Transverse colon (tissue), 4 donors: ENCODE measurements around the gene MAGI1. TPM values are rescaled to one million over a fixed set of nuclear protein-coding genes. Genes with fewer than 3 reads are reported as not detected.

Experiments
- DNase-seq: peaks from one replicate; pipeline ENCODE4 v3.0.0-alpha.2; 2019
- H3K27ac ChIP-seq, 4 donors: fragments of 200-600 bp; sonication (generic); 2 replicates each; pipeline ENCODE4 v1.5.1; 2016 to 2018; ENCODE audit warnings: inconsistent platforms in 4 of 4
- H3K27me3 ChIP-seq: fragments of 200-600 bp; sonication (generic); 2 replicates; pipeline ENCODE4 v1.5.1; 2017; ENCODE audit warnings: inconsistent platforms
- H3K36me3 ChIP-seq, 4 donors: fragments of 200-600 bp; sonication (generic); 2 replicates each; pipeline ENCODE4 v1.5.1; 2017 to 2019; ENCODE audit warnings: inconsistent platforms in 4 of 4
- H3K4me1 ChIP-seq, 4 donors: fragments of 200-600 bp; sonication (generic); 2 replicates each; pipeline ENCODE4 v1.5.1; 2017 to 2020; ENCODE audit warnings: inconsistent platforms in 4 of 4
- H3K4me3 ChIP-seq, 4 donors: fragments of 200-600 bp; sonication (generic); 1 replicate in 1 of 4; 2 replicates in 3 of 4; pipeline versions ENCODE4 v1.5.1 to v1.6.1; 2017 to 2019; ENCODE audit warnings: inconsistent platforms in 4 of 4
- H3K9me3 ChIP-seq, 2 donors: fragments of 200-600 bp; sonication (generic); 2 replicates each; pipeline ENCODE4 v1.5.1; 2017 to 2019; ENCODE audit warnings: inconsistent platforms in 2 of 2
- EP300 ChIP-seq: sonication (generic); formaldehyde crosslinking; IDR thresholded peaks from one replicate; pipeline ENCODE4 v1.6.1; 2017; ENCODE audit warnings: antibody characterized with exemption, low read depth
- POLR2A ChIP-seq: fragments of 450-650 bp; IDR thresholded peaks from one replicate; pipeline ENCODE4 v1.6.1; 2016; ENCODE audit warnings: antibody characterized with exemption, mild to moderate bottlenecking, moderate library complexity
- POLR2AphosphoS5 ChIP-seq, 3 donors: sonication (generic); formaldehyde crosslinking; IDR thresholded peaks; one replicate each; pipeline ENCODE4 v1.6.1; 2016; ENCODE audit warnings: antibody characterized with exemption in 3 of 3
- WGBS, 2 donors: methylation state at CpG; one replicate each; pipeline ENCODE4 v1.1.5; 2018; ENCODE audit warnings: low coverage in 1 of 2; 5-methylcytosine and 5-hydroxymethylcytosine counted together
- in situ Hi-C, 4 donors: fragments of 200-750 bp; cut with MboI; loops; one replicate each; pipeline versions ENCODE4 v1.15.0 to v1.15.1; 2017; ENCODE audit warnings: low sequenced_read_pairs in 3 of 4, low pct_ligation_motif_present in 1 of 4, low pct_unique_long_range_greater_than_20kb in 1 of 4
- intact Hi-C: fragments of 100-400 bp; cut with DNase I; formaldehyde crosslinking; loops from one replicate; pipeline ENCODE4 v1.15.1; 2023; ENCODE audit warnings: low total_unique reads
- total RNA-seq, 4 donors: library from RNA; depleted of rRNA; stranded (reverse); fragments of >200 nt; gene quantifications; one replicate each; pipeline ENCODE4 v1.1.0, GENCODE V29; 2016
- TF ChIP-seq, protein P1 (sequence below), 5 experiments: fragments of 200-600 bp in 3 of 5; fragments of 450-650 bp in 2 of 5; sonication (generic) in 3 of 5; IDR thresholded peaks; 1 replicate in 2 of 5; 2 replicates in 3 of 5; pipeline ENCODE4 v1.5.1; 2016 to 2017; ENCODE audit warnings: antibody characterized with exemption in 5 of 5, inconsistent platforms in 3 of 5, mild to moderate bottlenecking in 2 of 5, moderate library complexity in 1 of 5

Gene MAGI1
- total RNA-seq, 4 donors from 2014 or later, result 50.8 to 190 (median 67.4) TPM

DNA sequence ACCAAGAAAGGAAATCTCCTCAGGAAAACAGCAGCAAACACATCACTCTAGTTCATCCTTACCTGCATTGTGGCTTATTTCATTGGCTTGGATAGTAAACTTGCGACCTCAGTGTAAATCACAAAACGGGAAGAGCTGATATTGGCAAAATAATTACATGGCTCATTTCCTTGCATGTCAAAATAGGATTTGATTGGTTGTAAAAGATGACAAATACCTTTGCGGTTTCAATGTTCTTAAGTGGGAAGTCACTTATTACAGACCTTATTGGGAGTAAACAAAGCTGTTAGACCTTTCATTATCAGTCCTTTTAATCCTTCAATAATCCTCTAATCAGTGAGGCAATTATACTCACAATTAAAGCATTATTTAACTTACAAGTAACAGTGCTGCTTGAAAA, 590.6 kb downstream of the MAGI1 start:
- no peaks in the 10 kb centered on the region for H3K27me3 ChIP-seq
- H3K4me1 ChIP-seq, result no peaks in the 10 kb centered on the region
- 80 to 91% methylated on average over 3 of the region's 3 CpGs for WGBS, 2 donors
- no peak for DNase-seq
- TF ChIP-seq EP300 (no peak), POLR2A (no peak), POLR2AphosphoS5 (IDR thresholded peaks at IDR 0.05) (no peak)
- TF ChIP-seq, protein P1, sequence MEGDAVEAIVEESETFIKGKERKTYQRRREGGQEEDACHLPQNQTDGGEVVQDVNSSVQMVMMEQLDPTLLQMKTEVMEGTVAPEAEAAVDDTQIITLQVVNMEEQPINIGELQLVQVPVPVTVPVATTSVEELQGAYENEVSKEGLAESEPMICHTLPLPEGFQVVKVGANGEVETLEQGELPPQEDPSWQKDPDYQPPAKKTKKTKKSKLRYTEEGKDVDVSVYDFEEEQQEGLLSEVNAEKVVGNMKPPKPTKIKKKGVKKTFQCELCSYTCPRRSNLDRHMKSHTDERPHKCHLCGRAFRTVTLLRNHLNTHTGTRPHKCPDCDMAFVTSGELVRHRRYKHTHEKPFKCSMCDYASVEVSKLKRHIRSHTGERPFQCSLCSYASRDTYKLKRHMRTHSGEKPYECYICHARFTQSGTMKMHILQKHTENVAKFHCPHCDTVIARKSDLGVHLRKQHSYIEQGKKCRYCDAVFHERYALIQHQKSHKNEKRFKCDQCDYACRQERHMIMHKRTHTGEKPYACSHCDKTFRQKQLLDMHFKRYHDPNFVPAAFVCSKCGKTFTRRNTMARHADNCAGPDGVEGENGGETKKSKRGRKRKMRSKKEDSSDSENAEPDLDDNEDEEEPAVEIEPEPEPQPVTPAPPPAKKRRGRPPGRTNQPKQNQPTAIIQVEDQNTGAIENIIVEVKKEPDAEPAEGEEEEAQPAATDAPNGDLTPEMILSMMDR (IDR thresholded peaks at IDR 0.05), result no peak
- in situ Hi-C loops, result loop anchor here in 3 of 4 donors (25.0 kb wide), 2 partner anchors 289 to 911 kb away; no protein-coding TSS in a partner anchor
- H3K27ac ChIP-seq, result no peak overlapping the region
- no peak overlapping the region for H3K4me3 ChIP-seq
- no peaks in the 10 kb centered on the region for H3K36me3 ChIP-seq
- intact Hi-C loops, result no loop called here
- H3K9me3 ChIP-seq, result no peaks in the 10 kb centered on the region

DNA sequence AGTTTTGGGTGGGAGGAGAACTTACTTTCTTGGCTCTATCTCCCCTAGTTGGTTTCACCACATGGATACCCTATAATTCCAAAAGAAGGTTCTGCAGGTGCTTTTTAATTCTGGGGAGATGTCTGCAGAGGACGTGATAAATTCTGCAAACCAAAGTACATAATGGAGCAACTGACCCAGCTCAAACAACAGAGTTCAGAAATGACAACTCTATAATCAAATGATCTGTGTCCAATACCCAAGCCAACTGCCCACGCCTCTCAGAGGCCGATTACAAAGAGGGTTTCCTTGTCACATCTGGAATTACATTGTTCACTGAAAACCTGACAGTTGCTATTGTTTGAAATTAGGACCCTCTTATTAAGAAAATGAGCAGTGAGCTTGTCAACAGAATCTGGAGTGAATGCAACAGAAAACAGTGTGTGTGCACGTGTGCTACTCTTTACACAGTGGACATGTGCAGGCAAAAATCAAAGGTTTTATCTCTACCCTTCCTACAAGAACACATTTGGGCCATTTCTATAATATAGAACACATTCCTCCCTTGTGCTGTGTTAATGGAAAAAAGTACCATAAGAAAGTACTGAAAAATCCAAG, 593.0 kb downstream of the MAGI1 start:
- intact Hi-C loops (no loop called here), in situ Hi-C loops (loop anchor here in 3 of 4 donors (25.0 kb wide), 2 partner anchors 292 to 908 kb away; no protein-coding TSS in a partner anchor)
- Histone ChIP-seq H3K4me3 (no peak overlapping the region), H3K9me3 (no peaks in the 10 kb centered on the region), H3K27ac (no peak overlapping the region), H3K4me1 (no peaks in the 10 kb centered on the region), H3K27me3 (no peaks in the 10 kb centered on the region), H3K36me3 (peaks cover 0 to 4% (median 0%) of the 10 kb centered on the region in 4 donors)
- TF ChIP-seq, protein P1 (IDR thresholded peaks at IDR 0.05), result no peak
- TF ChIP-seq POLR2AphosphoS5 (IDR thresholded peaks at IDR 0.05) (no peak), POLR2A (no peak)
- DNase-seq, result no peak
- 76 to 90% methylated on average over 2 to 4 of the region's 4 CpGs for WGBS, 2 donors

DNA sequence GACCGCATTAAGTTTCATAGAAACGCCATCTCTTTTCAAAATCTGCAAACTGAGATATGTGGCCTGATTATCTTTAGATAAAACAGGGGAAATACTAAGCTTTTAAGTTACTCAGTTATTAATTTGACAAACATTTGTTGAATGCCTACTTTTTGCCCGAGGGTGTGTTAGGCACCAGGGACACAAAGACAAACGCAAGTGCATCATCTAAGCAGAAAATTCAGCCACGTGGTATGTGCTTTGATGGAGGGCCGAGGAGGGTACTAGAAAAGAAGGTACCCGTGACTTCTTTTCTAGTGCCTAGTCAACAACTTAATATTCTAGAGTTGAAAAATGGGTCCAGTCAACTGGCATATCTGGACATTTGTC, 594.3 kb downstream of the MAGI1 start:
- Histone ChIP-seq H3K27ac (no peak overlapping the region), H3K36me3 (peaks cover 0 to 4% (median 0%) of the 10 kb centered on the region in 4 donors), H3K9me3 (no peaks in the 10 kb centered on the region), H3K4me3 (no peak overlapping the region), H3K27me3 (no peaks in the 10 kb centered on the region), H3K4me1 (no peaks in the 10 kb centered on the region)
- intact Hi-C loops, result no loop called here
- DNase-seq, result no peak
- 74 to 97% methylated on average over 5 to 7 of the region's 7 CpGs for WGBS, 2 donors
- TF ChIP-seq POLR2AphosphoS5 (IDR thresholded peaks at IDR 0.05) (no peak), POLR2A (no peak), EP300 (no peak)
- TF ChIP-seq, protein P1 (IDR thresholded peaks at IDR 0.05), result no peak
- in situ Hi-C loops, result loop anchor here in 3 of 4 donors (25.0 kb wide), 2 partner anchors 293 to 907 kb away; no protein-coding TSS in a partner anchor

DNA sequence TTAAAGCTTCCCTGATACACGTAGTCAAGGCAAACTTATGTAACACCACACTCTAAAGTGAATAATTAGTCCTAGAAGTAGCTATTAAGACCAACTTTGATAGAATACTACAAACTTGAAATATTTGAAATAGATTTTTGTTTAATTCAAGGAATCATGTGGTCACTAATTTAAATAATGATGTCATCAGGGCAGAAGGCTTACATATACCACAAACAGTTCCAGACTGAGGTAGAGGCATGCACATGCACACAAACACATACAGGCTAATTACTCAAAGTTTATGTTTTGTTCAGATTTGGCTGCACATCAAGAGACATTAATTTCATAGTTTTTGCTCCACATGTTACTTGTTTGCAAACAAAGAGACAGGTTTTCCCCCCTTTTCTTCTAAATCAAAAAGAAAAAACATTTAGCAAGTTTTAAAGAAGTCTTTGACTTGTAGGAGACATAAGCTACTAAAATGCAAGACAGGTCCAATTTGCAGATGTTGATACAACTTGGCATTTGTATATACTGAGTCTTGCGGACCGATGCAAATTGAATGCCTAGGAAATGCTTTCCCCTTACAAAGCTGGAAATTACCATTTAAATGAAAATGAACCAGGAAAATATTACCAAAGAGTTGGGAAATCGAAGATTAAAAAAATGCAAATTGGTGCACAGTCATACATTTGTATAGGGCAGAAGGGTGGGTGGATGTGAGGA, 594.8 kb downstream of the MAGI1 start:
- 84 to 86% methylated on average over 4 of the region's 4 CpGs for WGBS, 2 donors
- Histone ChIP-seq H3K27me3 (no peaks in the 10 kb centered on the region), H3K4me3 (no peak overlapping the region), H3K27ac (no peak overlapping the region), H3K36me3 (peaks cover 0 to 4% (median 0%) of the 10 kb centered on the region in 4 donors), H3K4me1 (no peaks in the 10 kb centered on the region), H3K9me3 (no peaks in the 10 kb centered on the region)
- no peak for DNase-seq
- TF ChIP-seq POLR2A, result no peak
- TF ChIP-seq POLR2AphosphoS5 (IDR thresholded peaks at IDR 0.05), result no peak
- in situ Hi-C loops, result loop anchor here in 3 of 4 donors (25.0 kb wide), 2 partner anchors 293 to 907 kb away; no protein-coding TSS in a partner anchor
- intact Hi-C loops, result no loop called here
